ENCODE results near the gene MED16.

The MED16 gene

DNA sequence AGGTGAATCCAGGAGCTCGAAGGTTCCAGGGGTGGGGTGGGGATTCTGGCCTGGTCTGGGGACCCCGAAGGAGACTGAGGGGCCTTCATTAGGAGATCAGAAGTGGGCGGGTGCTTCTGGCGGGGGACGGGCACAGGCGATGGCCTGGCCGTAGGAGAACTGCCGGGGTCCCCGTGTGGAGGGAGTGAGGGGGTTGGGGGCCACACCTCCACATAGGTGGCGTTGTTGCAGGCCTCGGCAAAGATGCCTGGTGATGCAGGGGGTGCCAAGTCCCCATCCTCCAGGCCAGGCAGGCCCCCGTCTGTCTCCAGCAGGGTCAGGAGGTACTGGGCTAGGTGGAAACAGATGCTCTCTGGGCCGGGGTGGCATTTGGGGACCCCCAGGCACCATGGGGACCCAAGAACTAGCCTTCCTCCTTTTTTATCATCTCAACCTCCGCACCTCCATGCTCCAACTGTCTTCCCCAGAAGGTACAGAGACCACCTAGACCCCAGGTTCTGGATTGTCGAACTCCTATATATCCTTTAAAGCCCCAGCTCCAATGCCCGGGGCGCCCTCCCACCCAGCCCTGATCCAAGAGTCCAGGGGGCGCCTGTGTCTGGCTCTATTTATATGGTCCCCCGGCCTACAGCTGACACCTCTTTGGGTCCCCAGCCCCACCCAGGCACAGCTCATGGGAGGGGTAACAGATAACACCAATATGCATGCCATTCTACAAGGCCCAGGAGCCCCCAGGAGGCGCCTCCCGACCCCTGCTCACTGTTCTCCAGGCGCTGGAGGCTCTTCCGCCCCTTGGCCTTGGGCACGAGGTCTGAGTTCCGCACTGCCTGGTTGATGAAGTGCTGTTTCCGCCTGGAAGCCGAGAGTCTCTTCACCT is 8.5 kb upstream of the MED16 start:
- H3K4me2 ChIP-seq (ENCODE audit: insufficient read depth, low read length), result no peak overlapping the region
- no peak overlapping the region for H3K27ac ChIP-seq (ENCODE audit: low read length)
- H3K4me3 ChIP-seq (ENCODE audit: low read depth in 1 of 2, low read length in 2 of 2), result no peak overlapping the region
- H3K36me3 ChIP-seq (ENCODE audit: insufficient read depth, low read length), result peaks cover 31% of the 10 kb centered on the region
- no peak for ATAC-seq (ENCODE audit: insufficient read depth, low read depth)
- no peaks in the 10 kb centered on the region for H3K9me3 ChIP-seq (ENCODE audit: insufficient read depth, low read length, severe bottlenecking)
- H3K4me1 ChIP-seq (ENCODE audit: insufficient read depth, low read length), result no peaks in the 10 kb centered on the region
- TF ChIP-seq EZH2 (IDR thresholded peaks at IDR 0.05; ENCODE audit: borderline replicate concordance, low read depth, low read length, severe bottlenecking) (no peak), CTCF (IDR thresholded peaks at IDR 0.05; ENCODE audit: borderline replicate concordance, extremely low read depth, low read length, poor library complexity, severe bottlenecking) (no peak)
- no peaks in the 10 kb centered on the region for H3K27me3 ChIP-seq (ENCODE audit: insufficient read depth, low read length, poor library complexity)
- no peak for DNase-seq
- no peak overlapping the region for H3K9ac ChIP-seq (ENCODE audit: low read depth, low read length)
- H2AFZ ChIP-seq (ENCODE audit: low read depth, low read length), result no peak overlapping the region
- H3K79me2 ChIP-seq (ENCODE audit: insufficient read depth, low read length), result peaks cover 9% of the 10 kb centered on the region
- H4K20me1 ChIP-seq (ENCODE audit: insufficient read depth, low read length), result peaks cover 18% of the 10 kb centered on the region; the same call in 1 of the 2 replicates

DNA sequence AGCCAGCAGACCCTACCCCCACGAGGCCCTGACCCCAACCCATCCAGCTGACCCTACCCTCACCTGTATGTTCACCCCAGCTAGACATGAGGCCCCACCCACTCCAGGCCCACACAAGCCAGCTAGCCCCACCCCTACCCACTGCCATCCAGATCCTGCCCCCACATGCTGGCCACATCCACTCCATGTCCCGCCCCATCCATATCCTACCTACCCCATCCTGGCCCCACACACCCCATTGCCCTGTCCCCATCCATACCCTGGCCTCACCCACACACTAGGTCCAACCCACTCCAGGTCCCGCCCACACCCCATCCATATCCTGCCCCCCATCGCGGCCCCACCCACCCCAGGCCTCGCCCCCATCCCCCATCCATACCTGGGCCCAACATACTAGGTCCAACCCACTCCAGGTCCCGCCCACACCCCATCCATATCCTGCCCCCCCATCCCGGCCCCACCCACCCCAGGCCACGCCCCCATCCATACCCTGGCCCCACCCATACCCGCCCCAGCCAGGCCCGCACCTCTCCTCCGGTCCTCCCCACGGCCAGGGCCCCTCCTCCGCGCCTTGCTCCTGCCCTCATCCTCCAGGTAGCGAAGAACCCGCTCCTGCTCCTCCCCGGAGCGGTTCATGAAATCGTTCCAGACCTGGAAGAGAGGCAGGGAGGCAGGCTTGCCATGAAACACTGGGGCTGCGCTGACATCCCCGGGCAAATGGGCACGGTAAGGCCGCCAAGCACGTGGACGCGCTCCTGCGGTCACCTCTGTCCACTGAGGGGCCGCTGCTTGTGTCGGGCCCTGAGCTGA is 7.5 kb upstream of the MED16 start:
- H3K4me2 ChIP-seq (ENCODE audit: insufficient read depth, low read length), result no peak overlapping the region
- H2AFZ ChIP-seq (ENCODE audit: low read depth, low read length), result no peak overlapping the region
- TF ChIP-seq CTCF (IDR thresholded peaks at IDR 0.05; ENCODE audit: borderline replicate concordance, extremely low read depth, low read length, poor library complexity, severe bottlenecking) (no peak), EZH2 (IDR thresholded peaks at IDR 0.05; ENCODE audit: borderline replicate concordance, low read depth, low read length, severe bottlenecking) (no peak)
- DNase-seq (peak; percentile 52), ATAC-seq (ENCODE audit: insufficient read depth, low read depth) (peak; percentile 63)
- no peaks in the 10 kb centered on the region for H3K27me3 ChIP-seq (ENCODE audit: insufficient read depth, low read length, poor library complexity)
- peaks cover 31% of the 10 kb centered on the region for H3K36me3 ChIP-seq (ENCODE audit: insufficient read depth, low read length)
- H4K20me1 ChIP-seq (ENCODE audit: insufficient read depth, low read length), result peaks cover 15% of the 10 kb centered on the region; the same call in 1 of the 2 replicates
- no peaks in the 10 kb centered on the region for H3K4me1 ChIP-seq (ENCODE audit: insufficient read depth, low read length)
- H3K4me3 ChIP-seq (ENCODE audit: low read depth in 1 of 2, low read length in 2 of 2), result no peak overlapping the region
- H3K27ac ChIP-seq (ENCODE audit: low read length), result no peak overlapping the region
- H3K79me2 ChIP-seq (ENCODE audit: insufficient read depth, low read length), result peaks cover 7% of the 10 kb centered on the region
- no peak overlapping the region for H3K9ac ChIP-seq (ENCODE audit: low read depth, low read length)
- no peaks in the 10 kb centered on the region for H3K9me3 ChIP-seq (ENCODE audit: insufficient read depth, low read length, severe bottlenecking)

DNA sequence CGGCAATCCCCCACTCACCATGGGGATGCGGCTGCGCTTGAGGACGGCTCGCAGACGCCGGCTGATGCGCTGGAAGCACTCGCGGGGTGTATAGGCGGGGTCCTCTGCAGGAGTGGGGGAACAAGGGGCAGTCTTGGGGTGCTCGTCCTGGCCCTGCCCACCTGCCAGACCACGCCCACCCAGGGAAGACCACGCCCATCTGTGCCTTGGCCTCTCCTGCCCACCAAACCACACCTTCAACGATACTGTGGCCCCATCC is 7.0 kb upstream of the MED16 start:
- Histone ChIP-seq H3K4me2 (ENCODE audit: insufficient read depth, low read length) (no peak overlapping the region), H4K20me1 (ENCODE audit: insufficient read depth, low read length) (peaks cover 15% of the 10 kb centered on the region; the same call in 1 of the 2 replicates), H3K4me1 (ENCODE audit: insufficient read depth, low read length) (no peaks in the 10 kb centered on the region), H3K27me3 (ENCODE audit: insufficient read depth, low read length, poor library complexity) (no peaks in the 10 kb centered on the region), H3K36me3 (ENCODE audit: insufficient read depth, low read length) (peaks cover 31% of the 10 kb centered on the region), H3K9ac (ENCODE audit: low read depth, low read length) (no peak overlapping the region), H3K9me3 (ENCODE audit: insufficient read depth, low read length, severe bottlenecking) (no peaks in the 10 kb centered on the region), H3K79me2 (ENCODE audit: insufficient read depth, low read length) (peaks cover 7% of the 10 kb centered on the region), H3K27ac (ENCODE audit: low read length) (no peak overlapping the region), H3K4me3 (ENCODE audit: low read depth in 1 of 2, low read length in 2 of 2) (no peak overlapping the region), H2AFZ (ENCODE audit: low read depth, low read length) (no peak overlapping the region)
- TF ChIP-seq CTCF (IDR thresholded peaks at IDR 0.05; ENCODE audit: borderline replicate concordance, extremely low read depth, low read length, poor library complexity, severe bottlenecking), result no peak
- no peak for TF ChIP-seq EZH2 (IDR thresholded peaks at IDR 0.05; ENCODE audit: borderline replicate concordance, low read depth, low read length, severe bottlenecking)
- DNase-seq (no peak), ATAC-seq (ENCODE audit: insufficient read depth, low read depth) (no peak)
